ENCODE data around the gene PKP1.

The PKP1 gene

GRCh38 chr1:201281573-201281972, 1.7 kb upstream of the PKP1 start:
- no peak for DNase-seq (ENCODE audit: low spot score)

GRCh38 chr1:201282216-201282615, 1.1 kb upstream of the PKP1 start:
- DNase-seq (ENCODE audit: low spot score): no peak

GRCh38 chr1:201283836-201284553, 689 bp downstream of the PKP1 start:
- no peak for DNase-seq (ENCODE audit: low spot score)

- no peak for DNase-seq (ENCODE audit: low spot score)
These were observed 1.3 kb downstream of the PKP1 start for GRCh38 chr1:201284636-201285035.

- DNase-seq (ENCODE audit: low spot score): no peak
These were observed 2.5 kb downstream of the PKP1 start for GRCh38 chr1:201285846-201286245.

GRCh38 chr1:201286445-201286844, 3.1 kb downstream of the PKP1 start:
- no peak for DNase-seq (ENCODE audit: low spot score)

- DNase-seq (ENCODE audit: low spot score): no peak
These were observed 4.7 kb downstream of the PKP1 start for GRCh38 chr1:201288007-201288406.

- no peak for DNase-seq (ENCODE audit: low spot score)
These were observed 5.5 kb downstream of the PKP1 start for GRCh38 chr1:201288765-201289164.

GRCh38 chr1:201290551-201290950, 7.2 kb downstream of the PKP1 start:
- no peak for DNase-seq (ENCODE audit: low spot score)

GRCh38 chr1:201291916-201292315, 8.6 kb downstream of the PKP1 start:
- no peak for DNase-seq (ENCODE audit: low spot score)

- no peak for DNase-seq (ENCODE audit: low spot score)
These were observed 11.6 kb downstream of the PKP1 start for GRCh38 chr1:201294876-201295275.

- no peak for DNase-seq (ENCODE audit: low spot score)
These were observed 12.0 kb downstream of the PKP1 start for GRCh38 chr1:201295346-201295745.

- DNase-seq (ENCODE audit: low spot score): no peak
These were observed 12.6 kb downstream of the PKP1 start for GRCh38 chr1:201295861-201296260.

GRCh38 chr1:201296352-201296751, 13.0 kb downstream of the PKP1 start:
- DNase-seq (ENCODE audit: low spot score): no peak

GRCh38 chr1:201298396-201299381, 15.4 kb downstream of the PKP1 start:
- DNase-seq (ENCODE audit: low spot score): no peak

GRCh38 chr1:201299968-201300367, 16.7 kb downstream of the PKP1 start:
- no peak for DNase-seq (ENCODE audit: low spot score)

- DNase-seq (ENCODE audit: low spot score): no peak
These were observed 17.3 kb downstream of the PKP1 start for GRCh38 chr1:201300641-201301040.

GRCh38 chr1:201302163-201303152, 19.2 kb downstream of the PKP1 start:
- DNase-seq (ENCODE audit: low spot score): no peak

GRCh38 chr1:201304126-201304525, 20.8 kb downstream of the PKP1 start:
- DNase-seq (ENCODE audit: low spot score): no peak

- DNase-seq (ENCODE audit: low spot score): no peak
These were observed 22.5 kb downstream of the PKP1 start for GRCh38 chr1:201305815-201306214.

- DNase-seq (ENCODE audit: low spot score): no peak
These were observed 23.9 kb downstream of the PKP1 start for GRCh38 chr1:201307231-201307630.
